Measurements from ENCODE around the gene STRBP.

STRBP gene

DNA sequence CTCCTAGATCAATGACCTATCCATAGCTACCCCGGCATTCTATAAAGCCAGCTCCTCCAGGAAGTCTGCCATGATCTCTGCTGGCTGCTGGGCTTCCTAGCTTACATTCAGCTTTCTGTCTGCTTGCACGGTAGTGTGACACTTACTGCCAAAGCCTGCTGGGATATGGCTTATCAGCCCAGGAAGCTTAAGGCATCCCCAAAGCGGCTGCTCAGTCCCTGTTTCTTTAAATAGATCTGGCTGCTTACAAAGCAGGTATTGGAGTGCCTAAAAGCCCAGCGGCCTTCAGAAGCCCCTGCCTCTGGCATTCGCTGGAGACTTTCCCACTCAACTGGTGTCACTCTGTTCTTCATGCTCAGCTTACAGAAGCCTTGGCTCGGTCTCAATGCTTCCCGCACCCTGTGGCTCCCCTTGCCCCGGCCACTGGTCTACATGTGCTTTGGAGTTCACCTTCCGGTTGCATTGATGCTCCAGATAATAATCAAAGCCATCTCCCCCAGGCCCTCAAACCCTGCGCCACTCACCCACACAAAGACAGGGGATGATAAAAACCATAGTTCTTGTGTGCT, 31.3 kb upstream of the STRBP start:
- TF ChIP-seq CTCF (conservative IDR thresholded peaks at IDR 0.05; ENCODE audit: low read depth, low read length), result no peak
- no peak overlapping the region for H3K4me3 ChIP-seq (ENCODE audit: low read length)
- no peak for DNase-seq (ENCODE audit: low read depth)

DNA sequence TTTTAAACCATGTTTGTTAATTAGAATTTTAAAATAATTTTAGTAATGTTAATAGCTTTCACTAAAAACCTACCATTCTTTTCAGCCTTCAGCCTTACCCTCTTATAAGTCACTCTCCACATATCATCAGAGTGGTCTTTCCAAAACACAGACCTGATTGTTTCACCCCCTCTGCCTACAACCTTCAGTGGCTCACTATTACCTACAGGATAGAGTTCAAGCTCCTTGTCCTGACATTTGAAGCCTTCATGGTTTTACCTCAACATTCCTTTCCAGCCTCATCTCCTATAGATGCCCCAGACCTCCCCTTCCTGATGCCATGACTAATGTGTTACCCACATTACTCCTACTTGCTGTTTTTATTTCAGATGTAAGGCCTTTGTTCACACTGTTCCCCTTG, 27.8 kb upstream of the STRBP start:
- DNase-seq (ENCODE audit: low read depth), result no peak
- H3K4me3 ChIP-seq (ENCODE audit: low read length), result no peak overlapping the region
- TF ChIP-seq CTCF (conservative IDR thresholded peaks at IDR 0.05; ENCODE audit: low read depth, low read length), result no peak

DNA sequence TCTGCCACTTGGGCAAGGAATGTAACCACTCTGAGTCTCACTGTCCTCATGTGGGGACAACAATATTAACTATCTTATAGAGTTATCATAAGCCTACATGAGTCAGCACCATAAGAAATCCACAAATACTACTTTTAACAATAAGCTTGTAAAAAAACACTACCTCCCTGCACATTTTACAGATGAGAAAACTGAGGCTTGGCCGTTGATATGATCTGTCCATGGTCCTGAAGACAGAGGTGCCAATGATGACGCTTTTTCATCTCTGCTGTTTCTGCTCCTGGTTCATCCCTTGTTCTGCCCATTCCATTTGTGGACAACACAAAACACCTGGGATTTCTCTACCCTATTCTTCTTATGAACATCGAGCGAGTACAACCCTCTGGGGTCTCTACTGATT, 23.4 kb upstream of the STRBP start:
- no peak for TF ChIP-seq CTCF (conservative IDR thresholded peaks at IDR 0.05; ENCODE audit: low read depth, low read length)
- DNase-seq (ENCODE audit: low read depth), result no peak
- H3K4me3 ChIP-seq (ENCODE audit: low read length), result no peak overlapping the region

GRCh38 chr9:123290764-123291163, 22.4 kb upstream of the STRBP start:
- DNase-seq (ENCODE audit: low read depth), result no peak
- no peak for TF ChIP-seq CTCF (conservative IDR thresholded peaks at IDR 0.05; ENCODE audit: low read depth, low read length)

DNA sequence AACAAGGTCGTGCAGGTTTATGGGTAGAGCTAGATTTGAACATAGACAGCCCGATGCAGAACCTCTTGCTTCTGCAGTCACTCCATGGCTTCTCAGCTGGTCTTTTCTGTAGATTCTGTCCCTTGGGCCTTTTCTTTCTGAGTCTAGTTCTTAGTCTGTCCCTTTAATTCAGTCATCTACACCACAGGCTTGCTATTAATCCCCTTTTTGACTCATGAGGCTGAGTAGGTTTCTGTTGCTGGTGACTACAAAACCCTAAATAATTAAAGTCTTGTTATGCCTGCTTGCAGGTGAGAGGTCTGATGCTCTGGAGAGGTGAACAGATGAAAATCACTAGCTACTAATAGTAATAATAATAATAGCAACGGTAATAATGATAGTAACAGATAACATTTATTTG, 19.3 kb upstream of the STRBP start:
- DNase-seq (ENCODE audit: low read depth), result no peak
- H3K4me3 ChIP-seq (ENCODE audit: low read length), result no peak overlapping the region
- no peak for TF ChIP-seq CTCF (conservative IDR thresholded peaks at IDR 0.05; ENCODE audit: low read depth, low read length)

More at GRCh38 chr9:123290764-123291163, 22.4 kb upstream of the STRBP start:
- no peak overlapping the region for H3K4me3 ChIP-seq (ENCODE audit: low read length)

DNA sequence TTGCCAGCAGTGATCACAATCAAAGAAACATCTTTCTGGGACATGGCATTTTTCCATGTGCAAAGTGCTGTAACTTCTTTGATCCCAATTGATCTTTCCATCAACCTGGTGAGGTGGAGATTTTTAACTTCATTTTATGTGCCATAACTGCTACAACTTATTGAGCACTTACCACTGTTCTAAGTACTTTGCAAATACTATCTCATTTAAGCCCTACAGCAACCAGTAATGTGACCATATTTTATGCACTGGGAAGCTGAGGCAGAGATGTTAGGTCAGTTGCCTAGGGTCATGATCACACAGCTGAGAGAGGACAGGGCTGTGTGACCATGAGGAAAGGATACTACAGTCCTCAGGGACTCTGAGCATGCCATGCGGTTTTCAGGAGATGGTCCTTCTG, 17.9 kb upstream of the STRBP start:
- DNase-seq (ENCODE audit: low read depth), result no peak
- TF ChIP-seq CTCF (conservative IDR thresholded peaks at IDR 0.05; ENCODE audit: low read depth, low read length), result no peak
- no peak overlapping the region for H3K4me3 ChIP-seq (ENCODE audit: low read length)

- no peak overlapping the region for H3K4me3 ChIP-seq (ENCODE audit: low read length)
- no peak for DNase-seq (ENCODE audit: low read depth)
- TF ChIP-seq CTCF (conservative IDR thresholded peaks at IDR 0.05; ENCODE audit: low read depth, low read length), result no peak
Measured at GRCh38 chr9:123284656-123285055, 16.3 kb upstream of the STRBP start.

All from retinal pigment epithelial cell (primary cell).